Prostate gland (tissue), 2 donors: ENCODE data around the gene SPC25. TPM values are rescaled to one million over a fixed set of nuclear protein-coding genes. Genes with fewer than 3 reads are reported as not detected.
"Not testable (repeated sequence)": the region's sequence is repeated elsewhere in the genome, so short reads cannot be mapped to it uniquely, and the experiment has no call there.

Experiments used
- DNase-seq: peaks from one replicate; pipeline ENCODE4 v3.0.0-alpha.2; 2019; ENCODE audit warnings: low spot score
- H3K27ac ChIP-seq, 2 donors: fragments of 200-600 bp; sonication (generic); 2 replicates each; pipeline ENCODE4 v1.5.1; 2017 to 2019
- H3K27me3 ChIP-seq: fragments of 200-600 bp; sonication (generic); replicated peaks from 2 replicates; pipeline ENCODE4 v1.5.1; 2019; ENCODE audit not compliant: insufficient read depth
- H3K36me3 ChIP-seq, 2 donors: fragments of 200-600 bp; sonication (generic); 1 replicate in 1 of 2; 2 replicates in 1 of 2; pipeline versions ENCODE4 v1.5.1 to v1.8.1; 2017 to 2019
- H3K4me1 ChIP-seq: fragments of 200-600 bp; sonication (generic); replicated peaks from 2 replicates; pipeline ENCODE4 v1.5.1; 2019
- H3K4me3 ChIP-seq, 2 donors: fragments of 200-600 bp; sonication (generic); 2 replicates each; pipeline ENCODE4 v1.5.1; 2017 to 2019
- H3K9me3 ChIP-seq: fragments of 200-600 bp; sonication (generic); 2 replicates; pipeline ENCODE4 v1.5.1; 2017
- CTCF ChIP-seq, 4 experiments: fragments of 200-600 bp in 2 of 4; fragments of 450-650 bp in 2 of 4; sonication (generic) in 2 of 4; IDR thresholded peaks; 1 replicate in 3 of 4; 2 replicates in 1 of 4; pipeline ENCODE4 v1.5.1; 2016 to 2019; ENCODE audit warnings: antibody characterized with exemption in 4 of 4, mild to moderate bottlenecking in 2 of 4, moderate library complexity in 2 of 4
- POLR2A ChIP-seq: fragments of 450-650 bp; IDR thresholded peaks from one replicate; pipeline ENCODE4 v1.6.1; 2016; ENCODE audit warnings: antibody characterized with exemption, mild to moderate bottlenecking
- POLR2AphosphoS5 ChIP-seq: sonication (generic); formaldehyde crosslinking; IDR thresholded peaks from one replicate; pipeline ENCODE4 v1.6.1; 2017; ENCODE audit warnings: antibody characterized with exemption
- WGBS: methylation state at CpG from one replicate; pipeline ENCODE4 v1.1.5; 2018; 5-methylcytosine and 5-hydroxymethylcytosine counted together
- intact Hi-C: fragments of 100-400 bp; cut with DNase I; formaldehyde crosslinking; loops from one replicate; pipeline ENCODE4 v1.14.2; 2022
- total RNA-seq, 2 donors: library from RNA; depleted of rRNA; stranded (reverse); fragments of >200 nt; gene quantifications; one replicate each; pipeline ENCODE4 v1.1.0, GENCODE V29; 2016

Gene SPC25
- total RNA-seq, 2 donors from 2014 or later = 0.91 to 2.2 TPM

DNA sequence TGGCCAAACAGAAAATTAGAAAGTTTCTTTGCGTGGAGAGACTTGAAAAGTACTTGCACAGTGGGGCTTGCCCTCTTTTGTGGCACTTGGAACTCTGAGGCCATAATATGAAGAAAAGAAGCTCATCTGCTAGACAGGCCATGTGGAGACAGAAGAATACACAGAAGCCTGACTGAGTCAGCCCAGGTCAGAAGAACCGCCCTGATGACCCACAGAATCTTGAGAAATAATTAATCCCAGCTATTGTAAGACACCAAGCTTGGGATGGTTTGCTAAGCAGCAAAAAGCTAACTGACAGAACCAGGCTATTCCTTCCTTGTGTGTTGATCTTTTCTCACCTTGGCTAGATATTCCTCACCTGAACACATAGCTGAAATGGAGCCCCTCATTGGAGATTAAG is 44.6 kb upstream of the SPC25 start:
- DNase-seq = no peak
- H3K4me1 ChIP-seq = no peaks in the 10 kb centered on the region
- no peak for TF ChIP-seq CTCF (IDR thresholded peaks at IDR 0.05)
- no peak for TF ChIP-seq POLR2A
- TF ChIP-seq POLR2AphosphoS5 = no peak
- 90% methylated on average over 2 of the region's 2 CpGs for WGBS
- H3K27ac ChIP-seq = no peak overlapping the region
- no peak overlapping the region for H3K4me3 ChIP-seq
- no peaks in the 10 kb centered on the region for H3K36me3 ChIP-seq
- H3K9me3 ChIP-seq = no peaks in the 10 kb centered on the region
- no peaks in the 10 kb centered on the region for H3K27me3 ChIP-seq
- intact Hi-C loops = no loop called here

GRCh38 chr2:168932174-168932573 is 41.9 kb upstream of the SPC25 start:
- intact Hi-C loops, H3K4me1 ChIP-seq, DNase-seq, H3K36me3 ChIP-seq, H3K4me3 ChIP-seq, H3K9me3 ChIP-seq, H3K27me3 ChIP-seq, H3K27ac ChIP-seq: not testable (repeated sequence)
- 96% methylated on average over 4 of the region's 4 CpGs for WGBS

- TF ChIP-seq CTCF (IDR thresholded peaks at IDR 0.05) (no peak), POLR2A (no peak), POLR2AphosphoS5 (no peak)
- H3K27me3 ChIP-seq = no peaks in the 10 kb centered on the region
- intact Hi-C loops = no loop called here
- no peaks in the 10 kb centered on the region for H3K4me1 ChIP-seq
- H3K27ac ChIP-seq = no peak overlapping the region
- H3K9me3 ChIP-seq = no peaks in the 10 kb centered on the region
- no peak for DNase-seq
- no peak overlapping the region for H3K4me3 ChIP-seq
- WGBS = 84% methylated on average over 1 of the region's 1 CpG
- no peaks in the 10 kb centered on the region for H3K36me3 ChIP-seq
Measured at GRCh38 chr2:168930242-168930641, 40.0 kb upstream of the SPC25 start.

- H3K27ac ChIP-seq = no peak overlapping the region
- intact Hi-C loops = loop anchor here (10.0 kb wide), 1 partner anchor 804 kb away; no protein-coding TSS in a partner anchor
- no peaks in the 10 kb centered on the region for H3K36me3 ChIP-seq
- TF ChIP-seq POLR2AphosphoS5 (no peak), POLR2A (no peak), CTCF (IDR thresholded peaks at IDR 0.05) (no peak)
- no peaks in the 10 kb centered on the region for H3K9me3 ChIP-seq
- no peak for DNase-seq
- no peak overlapping the region for H3K4me3 ChIP-seq
- no peaks in the 10 kb centered on the region for H3K27me3 ChIP-seq
- 61% methylated on average over 3 of the region's 3 CpGs for whole genome bisulfite sequencing
- H3K4me1 ChIP-seq = no peaks in the 10 kb centered on the region
Measured at GRCh38 chr2:168929031-168929430, 38.8 kb upstream of the SPC25 start.

- no peak overlapping the region for H3K27ac ChIP-seq
- H3K36me3 ChIP-seq = no peaks in the 10 kb centered on the region
- TF ChIP-seq POLR2A (no peak), CTCF (IDR thresholded peaks at IDR 0.05) (no peak), POLR2AphosphoS5 (no peak)
- intact Hi-C loops = loop anchor here (10.0 kb wide), 1 partner anchor 803 kb away; no protein-coding TSS in a partner anchor
- no peak overlapping the region for H3K4me3 ChIP-seq
- no peak for DNase-seq
- no peaks in the 10 kb centered on the region for H3K9me3 ChIP-seq
- 59% methylated on average over 3 of the region's 3 CpGs for WGBS
- no peaks in the 10 kb centered on the region for H3K27me3 ChIP-seq
- no peaks in the 10 kb centered on the region for H3K4me1 ChIP-seq
Measured at GRCh38 chr2:168928113-168928831, 38.0 kb upstream of the SPC25 start.
